Epithelial cell of esophagus (primary cell): ENCODE data around the gene LRP1.

ENCODE experiments used
- DNase-seq: peaks from one replicate; pipeline ENCODE4 v3.0.0; 2010; ENCODE audit warnings: low read depth
- H3K4me3 ChIP-seq: 2 replicates; pipeline ENCODE4 v1.5.1; 2011; ENCODE audit warnings: mild to moderate bottlenecking, low read length, control low read depth
- TF ChIP-seq, protein P1 (sequence below): IDR thresholded peaks from 2 replicates; pipeline ENCODE4 v1.5.1; 2011; ENCODE audit warnings: low read depth, mild to moderate bottlenecking, low read length, control low read depth, inconsistent platforms; ENCODE audit not compliant: insufficient read depth; ENCODE audit errors: missing control alignments

LRP1 gene

DNA sequence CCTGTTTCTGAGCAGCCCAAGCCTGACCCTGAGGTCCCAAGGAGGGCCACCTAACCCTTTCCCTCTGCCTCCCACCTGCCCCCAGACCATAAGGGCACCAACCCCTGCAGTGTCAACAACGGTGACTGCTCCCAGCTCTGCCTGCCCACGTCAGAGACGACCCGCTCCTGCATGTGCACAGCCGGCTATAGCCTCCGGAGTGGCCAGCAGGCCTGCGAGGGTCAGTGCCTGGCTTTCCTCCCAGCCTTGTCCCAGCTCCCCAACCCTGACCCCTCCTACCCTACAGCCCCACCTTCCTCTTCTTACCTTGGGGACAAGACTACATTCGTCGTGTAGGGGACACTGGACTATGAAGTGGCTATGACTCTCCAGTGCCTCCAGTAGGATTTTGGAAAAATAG, 52.8 kb downstream of the LRP1 start:
- DNase-seq: no peak
- H3K4me3 ChIP-seq: no peak overlapping the region
- TF ChIP-seq, protein P1, sequence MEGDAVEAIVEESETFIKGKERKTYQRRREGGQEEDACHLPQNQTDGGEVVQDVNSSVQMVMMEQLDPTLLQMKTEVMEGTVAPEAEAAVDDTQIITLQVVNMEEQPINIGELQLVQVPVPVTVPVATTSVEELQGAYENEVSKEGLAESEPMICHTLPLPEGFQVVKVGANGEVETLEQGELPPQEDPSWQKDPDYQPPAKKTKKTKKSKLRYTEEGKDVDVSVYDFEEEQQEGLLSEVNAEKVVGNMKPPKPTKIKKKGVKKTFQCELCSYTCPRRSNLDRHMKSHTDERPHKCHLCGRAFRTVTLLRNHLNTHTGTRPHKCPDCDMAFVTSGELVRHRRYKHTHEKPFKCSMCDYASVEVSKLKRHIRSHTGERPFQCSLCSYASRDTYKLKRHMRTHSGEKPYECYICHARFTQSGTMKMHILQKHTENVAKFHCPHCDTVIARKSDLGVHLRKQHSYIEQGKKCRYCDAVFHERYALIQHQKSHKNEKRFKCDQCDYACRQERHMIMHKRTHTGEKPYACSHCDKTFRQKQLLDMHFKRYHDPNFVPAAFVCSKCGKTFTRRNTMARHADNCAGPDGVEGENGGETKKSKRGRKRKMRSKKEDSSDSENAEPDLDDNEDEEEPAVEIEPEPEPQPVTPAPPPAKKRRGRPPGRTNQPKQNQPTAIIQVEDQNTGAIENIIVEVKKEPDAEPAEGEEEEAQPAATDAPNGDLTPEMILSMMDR: no peak

DNA sequence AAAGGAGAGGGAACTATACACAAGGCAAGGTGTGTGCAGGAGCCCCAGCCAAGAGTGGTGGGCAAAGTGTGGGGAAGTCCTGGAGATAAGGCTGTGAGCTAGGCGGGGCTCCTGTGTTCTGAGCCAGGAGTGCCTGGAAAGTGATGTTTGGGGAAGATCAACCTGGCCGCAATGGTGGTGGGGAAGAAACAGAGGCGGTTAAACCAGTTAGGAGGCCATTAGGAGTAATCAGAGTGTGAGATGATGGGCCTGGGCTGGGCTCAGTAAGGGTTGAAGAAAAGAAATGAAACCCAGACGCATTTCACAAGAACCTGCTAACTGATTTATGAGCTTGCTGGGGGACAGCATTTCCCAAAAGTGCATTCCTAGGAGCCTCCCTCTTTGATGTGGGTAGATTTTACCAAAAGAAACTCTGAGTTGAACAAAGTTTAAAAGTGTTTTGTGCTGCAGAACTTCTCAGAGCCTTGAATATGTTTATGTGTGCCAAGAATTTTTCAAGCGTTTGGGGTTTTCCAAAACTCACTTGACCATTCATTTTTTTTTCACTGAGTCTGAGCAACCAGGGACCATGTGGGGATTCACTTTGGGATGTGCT, 53.4 kb downstream of the LRP1 start:
- no peak overlapping the region for H3K4me3 ChIP-seq
- no peak for DNase-seq
- TF ChIP-seq, protein P1: no peak

DNA sequence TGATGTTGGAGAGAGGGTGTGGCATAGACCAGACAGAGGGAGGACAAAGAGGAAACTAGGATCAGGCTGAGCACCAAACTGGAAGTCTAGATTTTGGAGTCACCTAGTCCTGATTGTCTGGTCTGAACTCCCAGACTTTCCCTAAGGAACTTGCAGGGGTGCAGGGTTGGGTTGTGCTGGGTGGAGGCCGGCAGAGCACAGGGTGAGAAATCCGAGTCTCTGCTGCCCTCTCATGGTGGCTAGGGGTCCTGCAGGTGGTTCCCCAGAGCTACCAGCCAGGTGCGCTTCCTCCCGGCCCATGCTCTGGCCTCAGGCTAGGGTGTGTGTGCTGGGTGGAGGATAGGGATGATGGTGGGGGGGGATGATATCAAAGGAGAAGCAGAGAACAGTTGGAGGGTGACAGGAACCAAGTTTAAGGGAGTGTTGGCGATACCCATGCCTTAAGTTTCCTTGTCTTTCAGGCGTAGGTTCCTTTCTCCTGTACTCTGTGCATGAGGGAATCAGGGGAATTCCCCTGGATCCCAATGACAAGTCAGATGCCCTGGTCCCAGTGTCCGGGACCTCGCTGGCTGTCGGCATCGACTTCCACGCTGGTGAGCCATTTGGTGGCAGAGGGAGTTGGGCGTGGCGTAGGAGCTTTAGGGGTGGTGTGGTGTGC, 54.8 kb downstream of the LRP1 start:
- DNase-seq: peak; percentile 85
- no peak overlapping the region for H3K4me3 ChIP-seq
- TF ChIP-seq, protein P1: peak; percentile 89

DNA sequence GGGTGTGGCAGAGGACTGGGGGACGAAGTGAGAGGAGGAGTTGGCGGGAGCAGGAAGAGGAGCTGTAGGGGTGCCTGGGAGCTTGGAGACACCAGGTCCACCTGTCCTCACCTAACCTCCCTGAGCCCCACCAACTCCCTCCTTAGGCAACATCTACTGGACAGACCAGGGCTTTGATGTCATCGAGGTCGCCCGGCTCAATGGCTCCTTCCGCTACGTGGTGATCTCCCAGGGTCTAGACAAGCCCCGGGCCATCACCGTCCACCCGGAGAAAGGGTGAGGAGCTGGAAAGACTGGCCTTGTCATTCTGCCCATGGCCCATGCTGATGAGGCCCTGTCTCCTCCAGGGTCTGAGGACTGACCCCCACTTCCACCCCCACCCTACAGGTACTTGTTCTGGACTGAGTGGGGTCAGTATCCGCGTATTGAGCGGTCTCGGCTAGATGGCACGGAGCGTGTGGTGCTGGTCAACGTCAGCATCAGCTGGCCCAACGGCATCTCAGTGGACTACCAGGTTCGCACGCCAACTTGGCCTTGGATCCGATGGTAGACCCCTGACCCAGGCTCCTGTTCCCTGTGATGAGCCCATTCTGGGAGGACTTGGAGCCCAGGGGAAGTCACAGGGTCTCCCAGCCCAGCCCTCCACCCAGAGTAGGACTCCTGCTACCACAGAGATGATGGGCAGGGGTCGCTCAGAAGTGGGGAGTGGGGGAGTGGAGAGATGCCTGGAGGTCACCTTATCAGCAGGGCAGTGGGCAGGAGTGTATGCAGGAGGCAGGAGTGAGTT, 55.8 kb downstream of the LRP1 start:
- no peak for DNase-seq
- TF ChIP-seq, protein P1: no peak
- no peak overlapping the region for H3K4me3 ChIP-seq

DNA sequence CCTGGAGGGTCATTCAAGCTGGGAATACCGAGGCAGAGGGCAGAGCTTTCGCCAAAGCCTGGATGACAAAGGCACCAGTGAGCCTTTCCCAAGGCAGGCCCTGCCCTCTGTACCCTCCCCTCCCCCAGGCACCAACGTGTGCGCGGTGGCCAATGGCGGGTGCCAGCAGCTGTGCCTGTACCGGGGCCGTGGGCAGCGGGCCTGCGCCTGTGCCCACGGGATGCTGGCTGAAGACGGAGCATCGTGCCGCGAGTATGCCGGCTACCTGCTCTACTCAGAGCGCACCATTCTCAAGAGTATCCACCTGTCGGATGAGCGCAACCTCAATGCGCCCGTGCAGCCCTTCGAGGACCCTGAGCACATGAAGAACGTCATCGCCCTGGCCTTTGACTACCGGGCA, 57.1 kb downstream of the LRP1 start:
- no peak overlapping the region for H3K4me3 ChIP-seq
- TF ChIP-seq, protein P1: no peak
- no peak for DNase-seq

DNA sequence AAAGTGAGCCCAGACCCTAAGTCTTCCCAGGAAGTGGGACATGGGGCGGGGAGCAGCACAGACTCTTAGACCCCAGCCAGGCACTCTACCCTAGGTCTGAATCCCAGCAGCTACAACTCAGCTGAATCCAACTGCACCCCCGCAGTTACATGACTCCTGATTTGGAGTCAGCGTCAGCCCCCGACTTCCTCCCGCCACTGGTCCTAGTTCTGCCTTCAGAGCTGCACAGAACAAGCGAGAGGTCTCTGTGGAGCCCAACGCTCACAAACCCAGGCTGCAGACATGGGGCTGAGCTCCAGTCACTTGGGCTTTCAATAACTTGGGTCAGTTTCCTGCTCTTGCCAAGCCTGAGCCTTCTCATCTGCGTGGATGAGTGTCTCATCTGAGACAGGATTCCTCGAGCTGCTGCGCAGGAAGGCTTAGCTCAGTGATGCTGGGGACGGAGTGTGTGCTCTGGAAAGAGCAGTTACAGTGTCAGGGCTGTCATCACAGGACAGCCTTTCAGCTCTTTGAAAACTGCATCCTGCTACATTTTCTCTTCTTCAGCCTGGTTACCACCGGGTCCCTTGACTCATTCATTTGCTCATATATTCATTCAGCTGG, 57.7 kb downstream of the LRP1 start:
- no peak overlapping the region for H3K4me3 ChIP-seq
- DNase-seq: no peak

More for the DNA sequence above, 57.7 kb downstream of the LRP1 start:
- TF ChIP-seq, protein P1: no peak
